Measurements from ENCODE around the gene BIRC6. TPM values are rescaled to one million over a fixed set of nuclear protein-coding genes. Genes with fewer than 3 reads are reported as not detected.

The BIRC6 gene
- total and polyA plus RNA-seq, 2 of the 8 experiments (the other 6 are each of a cell fraction or from before 2014, with no cell fraction given), result 32.5 to 69.5 TPM

DNA sequence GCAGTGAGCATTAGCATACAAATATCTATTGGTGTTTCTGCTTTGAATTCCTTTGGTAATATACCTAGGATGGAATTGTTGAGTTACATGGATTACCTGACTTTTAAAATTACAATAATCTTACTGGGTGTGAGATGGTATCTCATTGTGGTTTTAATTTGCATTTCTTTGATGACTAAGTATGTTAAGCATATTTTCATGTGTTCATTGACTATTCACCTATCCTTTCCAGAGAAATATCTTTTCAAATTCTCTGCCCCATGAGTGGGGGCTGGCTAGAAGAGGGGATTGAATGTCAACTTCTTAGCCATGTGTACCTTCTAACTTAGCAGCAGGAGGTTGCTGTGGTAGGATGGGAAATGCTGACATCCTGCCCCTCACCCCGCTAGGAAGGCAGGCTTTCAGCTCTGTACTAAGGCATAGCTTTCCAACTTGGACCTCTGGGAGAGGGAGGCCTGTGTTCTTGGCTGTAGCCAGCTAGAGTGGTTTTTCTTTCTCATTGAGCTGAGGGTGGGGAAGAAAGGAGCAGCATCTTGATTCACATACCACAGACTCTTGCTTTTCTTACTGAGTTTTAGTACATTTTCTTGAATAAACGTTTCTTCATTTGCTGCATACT is 207.7 kb downstream of the BIRC6 start (continued):
- TF ChIP-seq HDAC2 (IDR thresholded peaks at IDR 0.05; ENCODE audit: borderline replicate concordance in 1 of 2, low read depth in 2 of 2, low read length in 2 of 2) (no peak), SP2 (IDR thresholded peaks at IDR 0.05; ENCODE audit: low read length) (no peak), EZH2 (IDR thresholded peaks at IDR 0.05; ENCODE audit: low read depth, low read length, severe bottlenecking) (no peak), RBBP5 (IDR thresholded peaks at IDR 0.05; ENCODE audit: borderline replicate concordance, low read depth, low read length) (no peak), EGR1 (IDR thresholded peaks at IDR 0.05; ENCODE audit: borderline replicate concordance, low read depth, low read length) (no peak), TAF1 (IDR thresholded peaks at IDR 0.05; ENCODE audit: low read depth, low read length) (no peak), TEAD4 (IDR thresholded peaks at IDR 0.05; ENCODE audit: low read depth, low read length) (no peak)

All from H1 (cell line).